T-helper 1 cell treated with Interleukin-12 subunit alpha and Interleukin-12 subunit beta and Interleukin-4 antibody, amounts not matched to agents 30 ng/mL and 1 ng/mL, for 36 hours (primary cell): ENCODE measurements around the gene NAE1. TPM values are rescaled to one million over a fixed set of nuclear protein-coding genes. Genes with fewer than 3 reads are reported as not detected.

ENCODE experiments used
- intact Hi-C: fragments of 100-400 bp; cut with micrococcal nuclease; formaldehyde crosslinking; loops from one replicate; pipeline ENCODE4 v1.15.1; 2024
- total RNA-seq: library from RNA; stranded (reverse); gene quantifications from 2 replicates; pipeline ENCODE4 v1.2.3, GENCODE V29; 2022

Gene NAE1
- total RNA-seq, 1 donor from 2014 or later, result 77.5 TPM

GRCh38 chr16:66850115-66850815 lies 19.5 kb upstream of the NAE1 start:
- intact Hi-C loops, result no loop called here

DNA sequence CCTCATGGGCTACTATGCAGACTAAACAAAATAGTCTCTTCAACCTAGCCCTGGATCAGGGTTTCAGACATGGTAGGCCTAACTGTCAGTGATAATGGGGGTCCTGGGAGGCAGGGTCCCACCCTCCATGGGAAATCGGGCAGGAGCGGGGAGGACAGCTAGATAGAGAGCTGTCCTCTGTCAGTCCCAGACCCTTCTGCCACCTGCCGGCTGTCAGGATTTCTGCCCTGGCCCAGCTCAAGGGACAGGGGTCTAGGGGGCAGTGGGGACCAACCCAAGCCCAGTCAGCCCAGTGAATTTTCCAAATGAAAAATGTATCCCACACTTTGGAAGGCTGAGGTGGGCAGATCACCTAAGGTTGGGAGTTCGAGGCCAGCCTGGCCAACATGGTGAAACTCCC lies 18.8 kb upstream of the NAE1 start:
- intact Hi-C loops, result no loop called here

DNA sequence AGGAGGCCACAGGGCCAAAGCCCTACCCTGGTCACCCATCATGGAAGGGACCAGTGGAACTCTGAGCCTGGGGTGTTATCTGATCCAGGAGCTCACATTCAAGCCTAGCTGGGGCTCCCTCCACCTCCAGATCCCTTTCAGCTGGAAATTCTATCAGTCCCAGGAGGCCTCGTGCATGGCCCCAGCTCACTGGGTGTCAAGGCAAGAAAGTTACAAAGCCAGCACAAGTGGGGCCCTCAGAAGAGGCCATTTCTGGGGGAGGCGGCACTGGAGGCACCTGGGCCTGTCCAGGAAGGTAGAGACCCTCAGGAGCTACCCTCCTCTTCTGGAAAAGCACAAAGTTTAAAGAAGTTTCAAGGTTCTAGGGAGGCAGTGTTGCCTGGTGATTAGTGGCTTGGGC lies 18.2 kb upstream of the NAE1 start:
- intact Hi-C loops, result no loop called here

GRCh38 chr16:66848172-66848571 lies 17.4 kb upstream of the NAE1 start:
- intact Hi-C loops, result no loop called here

GRCh38 chr16:66847533-66848067 lies 16.8 kb upstream of the NAE1 start:
- intact Hi-C loops, result no loop called here

DNA sequence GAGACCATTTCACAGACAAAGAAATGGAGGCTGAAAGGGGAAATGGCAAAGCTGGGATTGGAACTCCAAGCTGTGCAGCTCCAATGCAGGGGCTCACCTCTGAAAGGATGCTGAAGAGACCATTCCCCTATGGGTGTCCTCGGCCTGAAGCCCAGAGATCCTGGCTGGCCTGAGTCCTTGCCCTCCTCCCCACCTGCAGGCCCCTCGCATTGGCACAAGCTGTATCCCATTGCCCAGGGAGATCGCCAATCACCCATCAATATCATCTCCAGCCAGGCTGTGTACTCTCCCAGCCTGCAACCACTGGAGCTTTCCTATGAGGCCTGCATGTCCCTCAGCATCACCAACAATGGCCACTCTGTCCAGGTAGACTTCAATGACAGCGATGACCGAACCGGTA lies 16.1 kb upstream of the NAE1 start:
- intact Hi-C loops, result no loop called here

DNA sequence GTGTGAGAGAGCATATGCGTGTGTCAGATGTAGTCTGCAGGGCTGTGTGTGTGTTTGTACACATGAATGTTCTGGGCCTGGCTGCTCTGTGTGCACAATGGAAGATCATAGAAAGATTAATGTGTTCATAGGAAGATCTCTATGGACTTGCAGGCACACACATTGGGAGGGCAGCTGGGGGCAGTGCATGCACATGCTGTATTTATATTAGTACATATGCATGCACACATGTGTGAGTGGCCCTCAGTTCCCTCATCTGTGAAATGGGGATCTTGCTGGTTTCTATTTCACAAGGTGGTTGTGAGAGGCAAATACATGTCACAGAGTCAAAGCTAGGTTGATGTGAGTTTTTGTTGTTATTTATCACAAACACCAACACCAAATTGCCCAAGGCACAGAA lies 15.5 kb upstream of the NAE1 start:
- intact Hi-C loops, result no loop called here

DNA sequence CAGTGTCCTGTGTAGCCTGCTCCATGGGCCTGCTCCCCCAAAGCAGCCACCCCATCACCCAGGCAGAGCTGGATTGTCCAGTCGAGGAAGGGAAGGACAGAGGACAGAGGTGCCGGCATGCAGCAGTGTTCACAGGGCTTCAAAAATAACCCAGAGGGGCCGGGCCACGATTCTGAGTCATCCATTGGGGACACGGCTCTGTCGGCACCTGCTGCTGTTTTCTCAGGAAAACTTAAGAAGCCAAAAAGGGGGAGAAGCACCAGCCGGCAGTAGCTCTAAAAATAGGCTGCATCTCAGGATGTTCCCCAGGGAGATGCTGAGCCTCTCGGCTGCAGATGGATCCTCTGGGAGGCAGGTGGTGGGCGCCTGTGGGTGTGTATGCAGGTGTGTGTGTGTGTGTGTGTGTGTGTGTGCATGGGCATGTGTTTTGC lies 15.0 kb upstream of the NAE1 start:
- intact Hi-C loops, result no loop called here

GRCh38 chr16:66845080-66845410 lies 14.3 kb upstream of the NAE1 start:
- intact Hi-C loops, result no loop called here

DNA sequence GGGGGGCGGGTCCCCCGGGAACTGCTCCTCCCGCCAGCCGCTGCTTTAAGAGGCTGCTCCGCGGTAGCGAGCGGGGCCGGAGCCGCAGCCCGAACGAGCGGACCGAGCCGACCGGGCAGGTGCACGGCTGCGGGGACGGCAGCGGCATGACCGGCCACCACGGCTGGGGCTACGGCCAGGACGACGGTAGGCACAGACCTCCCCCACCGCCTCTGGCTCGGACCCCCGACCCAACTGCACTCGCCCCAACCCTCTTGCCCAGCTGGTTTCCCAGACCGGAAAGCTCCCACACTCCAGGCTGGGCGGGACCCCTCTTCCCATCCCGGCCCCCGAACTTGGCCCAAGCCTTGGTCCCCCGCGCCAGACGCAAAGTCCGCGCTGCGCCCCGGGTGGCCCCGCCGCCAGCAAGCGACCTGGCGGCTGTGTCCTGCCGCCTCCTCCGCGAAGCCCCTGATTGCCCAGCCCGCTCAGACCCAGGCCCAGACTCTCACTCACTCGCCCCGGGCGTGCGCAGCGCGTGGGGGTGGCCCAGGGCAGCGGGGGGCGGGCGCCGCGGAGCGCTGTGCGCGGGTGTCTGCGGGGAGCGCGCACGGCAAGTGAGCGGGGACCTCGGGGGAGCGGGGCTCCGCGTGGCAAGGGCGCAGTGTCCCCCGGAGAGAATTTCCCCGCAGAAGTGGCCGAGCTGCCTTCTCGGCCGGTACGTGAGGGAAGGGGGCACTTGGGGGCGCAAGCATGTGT lies 13.7 kb upstream of the NAE1 start, which contains the start of gene CA7:
Gene CA7 (plus strand): TSS at position 73 of the 738 bp plus-strand sequence. CDS start 74 bp downstream, at position 147.
- intact Hi-C loops, result no loop called here

DNA sequence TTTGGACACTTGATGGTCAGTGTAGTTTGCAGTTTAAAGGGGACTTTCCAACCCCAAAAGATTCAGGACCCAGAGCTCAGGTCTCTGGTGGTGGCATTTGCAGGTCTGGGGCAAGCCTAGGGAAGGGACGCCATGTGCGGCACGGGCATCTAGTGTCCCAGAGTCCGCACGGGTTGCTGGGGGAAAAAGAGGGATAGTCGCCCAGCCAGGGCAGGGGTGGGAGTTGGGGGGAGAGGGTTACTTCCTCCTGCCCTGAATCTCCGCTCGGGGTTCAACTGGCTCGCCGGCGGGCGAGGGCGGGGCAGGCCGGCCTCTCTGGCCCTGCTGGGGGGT lies 13.2 kb upstream of the NAE1 start:
- intact Hi-C loops, result no loop called here

GRCh38 chr16:66843191-66843590 lies 12.4 kb upstream of the NAE1 start:
- intact Hi-C loops, result no loop called here

DNA sequence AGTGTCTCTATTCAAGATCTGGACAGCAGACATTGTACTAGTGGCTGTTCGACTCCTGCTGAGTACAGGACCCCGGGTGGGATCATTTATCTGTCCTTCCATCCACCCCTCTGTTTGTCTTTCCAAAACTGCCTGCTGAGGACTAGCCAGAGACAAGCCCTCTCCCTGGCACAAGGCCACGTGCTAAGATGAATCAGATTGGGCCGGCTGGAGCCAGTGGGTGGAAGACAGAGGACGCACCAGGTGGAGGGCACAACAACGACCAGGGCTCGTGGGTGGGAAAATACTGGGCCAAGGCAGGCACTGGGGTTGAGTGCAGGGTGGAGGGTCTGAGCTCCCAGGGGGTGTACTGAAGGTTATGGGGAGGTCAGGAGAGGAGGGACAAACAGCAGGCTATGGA lies 12.0 kb upstream of the NAE1 start:
- intact Hi-C loops, result no loop called here

GRCh38 chr16:66841366-66841765 lies 10.6 kb upstream of the NAE1 start:
- intact Hi-C loops, result no loop called here

GRCh38 chr16:66840883-66841282 lies 10.1 kb upstream of the NAE1 start:
- intact Hi-C loops, result no loop called here

DNA sequence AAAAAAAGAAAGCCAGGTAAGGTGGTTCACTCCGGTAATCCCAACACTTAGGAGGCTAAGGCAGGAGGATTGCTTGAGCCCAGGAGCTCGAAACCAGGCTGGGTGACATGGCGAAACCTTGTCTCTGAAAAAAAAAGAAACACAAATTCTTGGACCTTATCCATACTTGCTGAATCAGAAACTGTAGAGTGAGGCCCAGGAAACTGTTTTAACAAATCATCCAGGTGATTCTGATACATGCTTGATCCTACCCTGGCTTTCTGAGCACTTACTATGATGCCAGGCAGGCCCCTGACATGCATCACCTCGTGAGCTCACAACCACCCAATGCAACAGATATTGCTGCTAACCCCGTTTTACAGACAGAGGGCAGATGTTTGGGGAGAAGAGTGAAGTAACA lies 4.0 kb upstream of the NAE1 start:
- intact Hi-C loops, result loop anchor here (5.0 kb wide), 1 partner anchor 93 kb away; the partner anchor contains the start of gene RRAD

GRCh38 chr16:66832661-66833305 lies 2.0 kb upstream of the NAE1 start:
- intact Hi-C loops, result loop anchor here (5.0 kb wide), 1 partner anchor 95 kb away; the partner anchor contains the start of gene RRAD

GRCh38 chr16:66832190-66832589 lies 1.4 kb upstream of the NAE1 start:
- intact Hi-C loops, result loop anchor here (5.0 kb wide), 1 partner anchor 95 kb away; the partner anchor contains the start of gene RRAD

GRCh38 chr16:66824006-66824405 lies 6.8 kb downstream of the NAE1 start:
- intact Hi-C loops, result no loop called here

- intact Hi-C loops, result no loop called here
Observed at GRCh38 chr16:66814734-66815133, 16.0 kb downstream of the NAE1 start.

DNA sequence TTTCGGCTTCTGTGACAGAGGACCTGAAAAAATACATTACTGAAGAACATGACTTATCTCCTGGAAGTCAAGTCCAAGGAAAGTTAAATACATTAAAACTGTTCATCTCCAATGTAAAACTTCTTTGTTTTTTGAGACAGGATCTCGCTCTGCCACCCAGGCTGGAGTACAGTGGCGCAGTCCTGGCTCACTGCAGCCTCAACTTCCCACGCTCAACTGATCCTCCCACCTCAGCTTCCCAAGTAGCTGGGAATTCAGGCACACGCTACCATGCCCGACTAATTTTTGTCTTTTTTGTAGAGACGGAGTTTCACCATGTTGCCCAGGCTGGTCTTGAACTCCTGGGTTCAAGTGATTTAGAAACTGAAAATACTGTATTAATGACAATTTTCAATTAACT lies 19.7 kb downstream of the NAE1 start:
- intact Hi-C loops, result no loop called here

- intact Hi-C loops, result no loop called here
Observed at GRCh38 chr16:66810391-66810790, 20.4 kb downstream of the NAE1 start.
